GM18502 (cell line): ENCODE measurements around the gene CCDC106.

ENCODE experiments used
- ATAC-seq: cut with Tn5 transposase; IDR thresholded peaks from one replicate; pipeline ENCODE4 v1.9.1; 2021; ENCODE audit warnings: mild to moderate bottlenecking; ENCODE audit not compliant: unreplicated experiment, poor library complexity

CCDC106 gene

DNA sequence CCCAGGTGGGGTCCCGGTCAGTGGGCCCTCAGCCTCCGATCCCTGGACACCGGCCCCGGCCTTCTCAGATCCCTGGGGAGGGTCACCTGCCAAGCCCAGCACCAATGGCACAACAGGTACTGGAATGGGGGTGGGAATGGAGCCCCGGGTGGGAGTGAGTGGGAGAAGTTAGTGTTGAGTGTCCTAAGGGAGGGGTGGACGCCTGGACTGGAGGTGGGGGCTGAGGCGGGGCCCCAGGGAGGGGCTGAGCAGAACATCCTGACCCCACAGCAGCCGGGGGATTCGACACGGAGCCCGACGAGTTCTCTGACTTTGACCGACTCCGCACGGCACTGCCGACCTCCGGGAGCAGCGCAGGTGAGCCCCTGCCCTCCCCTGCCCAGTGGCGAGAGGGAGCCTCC lies 44.7 kb downstream of the CCDC106 start:
- no peak for ATAC-seq

DNA sequence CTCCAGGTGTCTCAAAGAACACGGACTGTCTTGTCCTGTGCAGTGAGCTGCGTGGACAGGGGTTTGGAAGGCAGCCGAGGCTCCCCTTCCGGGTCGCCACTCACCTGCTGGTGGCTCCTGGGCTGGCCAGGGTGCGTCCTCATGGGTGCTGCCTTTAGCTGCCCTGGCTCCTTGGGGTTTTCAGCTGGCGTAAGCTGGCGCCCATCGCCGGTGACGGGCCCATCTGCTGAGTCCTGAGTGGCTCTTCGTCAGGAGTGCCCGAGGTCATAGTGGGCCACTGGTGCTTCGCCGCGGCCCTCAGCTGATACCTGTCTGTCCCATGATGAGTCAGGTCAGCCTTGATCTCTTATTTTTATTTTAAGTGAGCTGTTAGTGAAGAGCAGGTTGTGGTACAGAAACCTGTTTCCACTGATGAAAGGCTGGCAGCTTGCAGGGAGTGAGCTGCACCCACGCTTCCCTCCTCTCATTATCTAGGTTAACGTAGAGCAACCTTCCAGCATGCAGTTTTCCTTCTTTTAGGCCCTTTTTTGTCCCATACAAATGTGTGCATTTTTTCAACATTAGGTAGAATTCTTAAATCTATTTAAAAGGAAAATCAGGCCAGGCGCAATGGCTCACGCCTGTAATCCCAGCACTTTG lies 45.4 kb downstream of the CCDC106 start:
- no peak for ATAC-seq

DNA sequence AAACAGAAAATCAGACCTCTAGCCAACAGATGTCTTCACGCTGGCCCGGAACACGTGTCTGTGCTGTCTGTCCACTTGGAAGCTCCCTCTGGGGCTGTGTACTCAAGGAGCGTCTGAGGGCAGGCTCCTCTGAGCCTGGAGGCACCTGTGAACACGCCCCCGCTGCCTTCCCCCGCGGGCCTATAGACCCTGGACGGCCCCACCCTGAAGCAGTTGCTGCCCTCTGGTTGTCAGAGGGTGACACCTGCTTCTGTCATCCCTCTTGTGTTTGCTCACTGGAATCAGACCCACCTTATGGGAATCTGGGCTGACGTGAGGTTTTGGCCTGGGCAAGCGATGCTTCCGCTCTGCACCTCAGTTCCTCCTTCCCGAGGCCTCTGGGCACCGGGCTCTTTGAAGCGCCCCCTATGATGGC lies 46.2 kb downstream of the CCDC106 start:
- no peak for ATAC-seq

DNA sequence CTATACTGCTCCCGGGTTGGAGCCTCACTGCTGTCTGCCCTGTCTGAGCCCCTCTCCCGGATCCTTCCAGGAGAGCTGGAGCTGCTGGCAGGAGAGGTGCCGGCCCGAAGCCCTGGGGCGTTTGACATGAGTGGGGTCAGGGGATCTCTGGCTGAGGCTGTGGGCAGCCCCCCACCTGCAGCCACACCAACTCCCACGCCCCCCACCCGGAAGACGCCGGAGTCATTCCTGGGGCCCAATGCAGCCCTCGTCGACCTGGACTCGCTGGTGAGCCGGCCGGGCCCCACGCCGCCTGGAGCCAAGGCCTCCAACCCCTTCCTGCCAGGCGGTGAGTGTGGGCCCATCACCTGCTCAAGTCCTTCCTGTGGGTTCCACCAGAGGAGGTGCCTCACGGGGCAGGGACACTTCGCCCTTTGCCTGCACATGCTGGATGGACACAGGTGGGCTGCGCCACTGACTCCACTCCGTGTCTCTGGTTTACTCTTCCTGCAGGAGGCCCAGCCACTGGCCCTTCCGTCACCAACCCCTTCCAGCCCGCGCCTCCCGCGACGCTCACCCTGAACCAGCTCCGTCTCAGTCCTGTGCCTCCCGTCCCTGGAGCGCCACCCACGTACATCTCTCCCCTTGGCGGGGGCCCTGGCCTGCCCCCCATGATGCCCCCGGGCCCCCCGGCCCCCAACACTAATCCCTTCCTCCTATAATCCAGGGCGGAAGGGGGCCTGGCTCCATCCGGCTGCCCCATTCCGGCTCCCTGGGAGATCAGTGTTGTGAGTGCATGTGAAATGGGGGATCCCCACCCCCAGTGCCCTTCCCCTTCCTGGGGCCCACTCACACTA lies 46.9 kb downstream of the CCDC106 start:
- no peak for ATAC-seq

DNA sequence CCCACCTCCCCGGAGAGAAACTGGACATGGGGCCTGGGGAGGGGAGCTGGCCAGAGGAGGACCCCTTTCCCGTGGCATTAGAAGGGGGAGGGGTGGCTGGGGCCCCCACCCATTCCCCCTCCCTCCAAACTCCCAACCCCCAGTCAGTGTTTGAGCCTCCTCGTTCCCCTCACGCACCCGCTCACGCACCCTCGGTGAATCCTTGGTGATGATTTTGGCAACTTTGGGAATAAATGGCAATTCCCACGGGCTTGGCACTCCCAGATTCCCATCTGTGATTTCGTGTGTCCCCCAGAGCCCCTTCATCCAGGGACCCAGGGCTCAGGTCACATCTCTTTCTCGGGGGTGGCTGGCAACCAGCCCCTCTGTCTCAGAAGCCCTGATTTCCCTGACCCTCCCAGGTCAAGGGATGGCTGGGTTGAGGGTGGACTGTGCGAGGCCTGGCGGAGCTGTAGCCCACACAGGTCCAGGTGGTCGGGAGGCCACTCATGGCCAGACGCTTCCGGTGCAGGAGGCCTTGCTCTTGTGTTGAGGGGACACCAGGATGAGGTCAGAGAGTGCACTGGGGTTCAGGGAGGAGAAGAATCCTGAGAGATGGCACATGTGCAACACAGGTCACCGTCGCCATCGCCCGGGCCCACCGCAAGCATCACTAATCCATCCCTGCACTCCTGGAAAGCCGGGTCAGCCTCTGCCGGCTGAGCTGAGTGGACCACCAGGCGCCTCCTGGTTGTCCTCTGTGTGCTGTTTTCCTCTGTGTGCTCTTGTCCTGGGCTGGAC lies 47.7 kb downstream of the CCDC106 start:
- ATAC-seq = no peak

DNA sequence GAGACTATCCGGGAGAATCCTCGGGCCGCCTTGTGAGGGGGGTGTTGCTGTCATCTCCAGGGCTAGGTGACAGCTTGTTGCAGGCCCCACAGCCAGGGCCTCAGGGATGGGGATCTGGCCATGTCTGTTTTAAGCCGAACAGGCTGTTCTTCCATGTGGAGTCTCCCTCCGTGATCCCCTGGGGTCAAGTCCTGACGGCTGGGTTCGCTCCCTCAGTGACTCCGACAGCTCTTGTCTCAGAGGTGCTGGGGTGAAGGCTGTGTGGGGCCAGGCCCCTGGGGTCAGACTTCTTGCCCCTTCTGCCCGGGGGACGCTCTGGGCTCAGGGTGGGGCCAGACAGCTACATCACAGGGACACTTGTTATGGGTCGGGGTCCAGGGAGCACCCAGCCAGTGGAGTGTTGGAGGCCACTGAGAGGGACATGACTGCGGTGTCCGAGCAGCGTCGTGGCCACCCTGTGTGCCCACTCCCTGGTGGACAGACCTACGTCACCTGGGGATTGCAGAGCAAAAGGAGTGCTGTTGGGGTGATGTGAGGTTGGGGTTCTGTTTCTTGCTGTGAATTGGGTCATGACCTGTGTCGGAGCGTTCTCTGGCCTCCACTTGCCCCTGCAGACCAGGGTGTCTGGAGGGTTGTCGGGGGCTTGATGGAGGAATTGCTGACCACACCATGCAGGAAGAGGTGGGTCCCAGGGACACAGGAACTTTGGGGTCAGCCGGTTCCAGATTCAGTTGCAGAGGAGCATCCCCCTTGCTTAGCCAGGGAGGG lies 48.5 kb downstream of the CCDC106 start:
- ATAC-seq = no peak

DNA sequence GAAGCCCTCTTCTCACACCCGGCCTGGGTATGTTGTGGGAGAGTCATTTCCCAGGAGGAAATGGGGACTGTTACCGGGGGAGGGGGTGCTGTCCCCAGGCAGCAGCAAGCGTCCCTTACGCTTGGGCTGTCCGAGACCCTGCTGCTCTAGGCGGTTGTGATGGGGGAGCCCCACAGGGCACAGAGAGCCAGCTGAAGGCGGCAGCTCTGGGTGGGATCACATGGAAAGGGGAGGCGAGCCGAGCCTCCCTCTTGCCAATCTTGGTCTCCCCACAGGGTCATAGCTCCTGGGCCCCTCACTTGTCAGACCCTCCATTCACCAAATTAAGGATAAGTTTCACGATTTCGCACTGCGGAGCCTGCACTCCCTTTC lies 49.0 kb downstream of the CCDC106 start:
- ATAC-seq = no peak

DNA sequence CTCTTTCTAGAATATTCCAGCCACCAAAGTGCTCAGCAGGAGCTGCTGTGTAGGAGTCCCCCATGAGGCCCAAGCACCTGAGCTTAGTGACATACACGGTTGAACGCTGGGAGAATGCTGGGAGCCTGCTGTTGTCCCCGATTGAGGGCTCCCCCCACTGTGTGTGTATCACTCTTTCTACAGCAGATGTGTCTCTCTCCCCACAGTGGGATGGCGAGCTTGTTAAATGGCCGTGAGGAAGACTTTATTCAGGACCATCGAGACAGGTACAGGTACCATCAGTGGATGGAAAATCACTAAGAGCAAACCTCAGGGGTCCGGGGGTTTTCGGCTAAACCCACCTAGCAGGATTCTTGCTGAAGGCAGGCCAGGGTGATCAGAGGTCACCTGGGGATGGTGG lies 49.7 kb downstream of the CCDC106 start:
- no peak for ATAC-seq

DNA sequence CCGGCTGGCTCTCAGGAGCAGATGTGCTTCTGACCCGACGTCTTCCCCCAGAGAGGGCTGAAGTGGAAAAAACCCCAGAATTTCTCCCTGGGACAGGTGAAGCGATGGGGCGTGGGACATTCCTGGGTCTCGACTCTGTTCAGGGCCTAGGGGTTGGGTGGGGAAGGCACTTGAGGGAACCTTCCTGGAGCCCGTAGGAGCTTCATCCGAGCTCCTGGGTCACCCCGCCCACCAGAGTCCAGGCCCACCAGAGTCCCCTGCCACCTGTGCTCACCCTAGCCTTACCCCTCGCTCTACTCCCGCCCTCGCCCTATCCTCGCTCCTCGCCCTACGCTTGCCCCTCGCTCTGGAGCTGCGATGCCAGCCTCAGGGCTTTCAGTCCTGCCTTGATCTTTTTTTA lies 50.2 kb downstream of the CCDC106 start:
- no peak for ATAC-seq

DNA sequence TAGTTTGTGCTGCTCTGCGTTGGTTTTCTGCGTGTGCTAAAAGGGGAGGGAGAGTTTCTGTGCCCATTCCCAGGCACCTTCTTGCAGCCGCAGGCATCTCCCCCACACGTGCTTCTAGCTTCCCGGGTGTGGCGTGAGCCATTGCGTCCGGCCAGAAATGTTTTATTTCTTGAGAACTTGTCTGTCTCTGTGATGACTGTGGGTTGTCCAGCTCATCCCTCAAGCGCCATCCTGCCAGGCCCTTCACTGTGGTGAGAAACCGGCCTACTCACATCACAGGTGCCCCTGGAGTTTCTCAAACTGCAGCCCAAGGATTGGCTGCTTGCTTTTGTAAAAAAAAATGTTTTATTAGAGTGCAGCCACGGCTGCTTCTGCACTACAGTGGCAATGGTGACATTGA lies 51.2 kb downstream of the CCDC106 start:
- ATAC-seq = no peak

DNA sequence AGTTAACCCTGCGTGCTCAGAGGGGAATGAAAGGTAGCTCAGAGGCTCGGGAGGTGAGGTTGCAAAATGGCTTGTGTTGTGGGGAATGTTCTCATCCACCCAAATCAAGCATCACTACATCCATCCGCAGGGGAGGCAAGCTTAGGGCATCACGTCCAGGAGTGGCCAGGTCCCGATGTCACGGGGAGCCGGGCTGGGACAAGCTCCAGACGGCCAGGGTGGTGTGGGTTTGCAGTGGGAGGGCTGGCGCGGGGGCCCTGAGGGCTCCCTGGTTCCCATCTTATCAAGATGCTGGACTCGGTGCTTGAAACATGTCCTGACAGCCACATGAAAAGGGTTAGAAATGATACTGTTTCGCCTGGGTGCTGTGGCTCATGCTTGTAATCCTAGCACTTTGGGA lies 52.8 kb downstream of the CCDC106 start:
- ATAC-seq = no peak

DNA sequence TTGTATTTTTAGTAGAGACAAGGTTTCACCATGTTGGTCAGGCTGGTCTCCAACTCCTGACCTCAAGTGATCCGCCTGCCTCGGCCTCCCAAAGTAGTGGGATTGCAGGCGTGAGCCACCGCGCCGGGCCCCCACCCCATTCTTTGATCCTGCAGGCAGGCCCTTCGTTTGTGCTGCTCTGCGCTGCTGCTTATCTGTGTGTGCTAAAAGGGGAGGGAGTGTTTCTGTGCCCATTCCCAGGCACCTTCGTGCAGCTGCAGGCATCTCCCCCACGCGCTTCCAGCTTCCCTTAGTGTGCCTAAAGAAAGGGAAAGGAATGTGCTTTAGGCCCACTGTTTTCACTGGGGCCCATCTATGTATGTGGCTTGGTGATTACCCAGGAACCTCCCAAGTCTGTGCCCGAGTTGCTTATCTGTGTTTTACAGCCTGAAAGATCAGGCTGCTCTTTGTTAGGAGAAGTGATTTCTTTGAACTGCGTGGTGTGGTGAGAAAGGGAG lies 54.2 kb downstream of the CCDC106 start:
- ATAC-seq = no peak
